Spinal cord (tissue), 4 donors: ENCODE data around the gene ELP2. TPM values are rescaled to one million over a fixed set of nuclear protein-coding genes. Genes with fewer than 3 reads are reported as not detected.

ENCODE experiments used
- polyA plus RNA-seq, 2 donors: library from polyadenylated mRNA; unstranded; fragments of 120-200 nt; gene quantifications; one replicate each; pipeline ENCODE4 v1.2.1, GENCODE V29; 2013; ENCODE audit not compliant: insufficient read length in 2 of 2
- total RNA-seq, 2 donors: library from RNA; depleted of rRNA in 1 of 2; stranded (reverse); fragments of 120-200 nt in 1 of 2; fragments of >200 nt in 1 of 2; gene quantifications; one replicate each; pipeline versions ENCODE4 v1.2.3 to v1.2.4, GENCODE V29; 2013 to 2014

Gene ELP2
- total and polyA plus RNA-seq, 4 donors = 58.6 to 167 (median 84.9) TPM

Other genes starting within 250 kb of the ELP2 start
- gene RPRD1A, start 62.3 kb upstream of the ELP2 start, total RNA-seq = 100 to 1,000 TPM in 1 of 2 donors, 10 to 100 TPM in 1; 64.4 to 109 TPM
- gene RPRD1A, start 62.3 kb upstream of the ELP2 start, polyA plus RNA-seq = 10 to 100 TPM; 72.8 to 97.7 TPM
- 100 to 1,000 TPM in 1 of 2 donors, 10 to 100 TPM in 1; 92.1 to 121 TPM for gene SLC39A6, start 559 bp upstream of the ELP2 start, total RNA-seq
- 100 to 1,000 TPM in 1 of 2 donors, 10 to 100 TPM in 1; 95.8 to 111 TPM for gene SLC39A6, start 559 bp upstream of the ELP2 start, polyA plus RNA-seq
- gene MOCOS, start 57.6 kb downstream of the ELP2 start, total RNA-seq = under 1 TPM; 0.77 to 0.89 TPM
- gene MOCOS, start 57.6 kb downstream of the ELP2 start, polyA plus RNA-seq = 1 to 10 TPM in 1 of 2 donors, under 1 TPM in 1; 0.76 to 1.1 TPM
- gene FHOD3, start 167.8 kb downstream of the ELP2 start, total RNA-seq = 10 to 100 TPM; 30.0 to 51.8 TPM
- gene FHOD3, start 167.8 kb downstream of the ELP2 start, polyA plus RNA-seq = 10 to 100 TPM; 52.3 to 53.4 TPM